HG03045 (cell line): ENCODE results near the gene SF3A2.

Experiments
- ATAC-seq: cut with Tn5 transposase; IDR thresholded peaks from one replicate; pipeline ENCODE4 v1.9.1; 2021; ENCODE audit warnings: mild to moderate bottlenecking, moderate library complexity; ENCODE audit not compliant: unreplicated experiment

The SF3A2 gene

DNA sequence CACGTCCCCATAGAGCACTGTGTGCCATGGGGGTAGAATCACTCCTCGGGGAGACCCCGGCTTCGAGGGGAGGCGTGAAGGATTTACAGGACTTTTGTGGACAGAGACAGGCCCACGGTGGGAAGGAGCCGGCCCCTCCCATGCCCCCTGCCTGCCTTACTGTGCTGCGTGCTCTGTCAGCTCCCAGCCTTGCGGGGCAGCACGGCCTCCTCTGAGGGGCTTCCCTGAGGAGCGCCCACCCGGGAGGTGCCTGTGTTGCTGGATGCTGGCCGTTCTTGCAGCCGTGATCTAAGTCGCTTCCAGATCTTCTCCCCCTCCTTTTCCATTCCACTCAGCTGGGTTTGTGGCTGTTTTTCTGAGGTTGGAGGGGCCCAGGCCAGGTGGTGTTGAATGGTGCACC, 29.6 kb upstream of the SF3A2 start:
- ATAC-seq, result no peak

DNA sequence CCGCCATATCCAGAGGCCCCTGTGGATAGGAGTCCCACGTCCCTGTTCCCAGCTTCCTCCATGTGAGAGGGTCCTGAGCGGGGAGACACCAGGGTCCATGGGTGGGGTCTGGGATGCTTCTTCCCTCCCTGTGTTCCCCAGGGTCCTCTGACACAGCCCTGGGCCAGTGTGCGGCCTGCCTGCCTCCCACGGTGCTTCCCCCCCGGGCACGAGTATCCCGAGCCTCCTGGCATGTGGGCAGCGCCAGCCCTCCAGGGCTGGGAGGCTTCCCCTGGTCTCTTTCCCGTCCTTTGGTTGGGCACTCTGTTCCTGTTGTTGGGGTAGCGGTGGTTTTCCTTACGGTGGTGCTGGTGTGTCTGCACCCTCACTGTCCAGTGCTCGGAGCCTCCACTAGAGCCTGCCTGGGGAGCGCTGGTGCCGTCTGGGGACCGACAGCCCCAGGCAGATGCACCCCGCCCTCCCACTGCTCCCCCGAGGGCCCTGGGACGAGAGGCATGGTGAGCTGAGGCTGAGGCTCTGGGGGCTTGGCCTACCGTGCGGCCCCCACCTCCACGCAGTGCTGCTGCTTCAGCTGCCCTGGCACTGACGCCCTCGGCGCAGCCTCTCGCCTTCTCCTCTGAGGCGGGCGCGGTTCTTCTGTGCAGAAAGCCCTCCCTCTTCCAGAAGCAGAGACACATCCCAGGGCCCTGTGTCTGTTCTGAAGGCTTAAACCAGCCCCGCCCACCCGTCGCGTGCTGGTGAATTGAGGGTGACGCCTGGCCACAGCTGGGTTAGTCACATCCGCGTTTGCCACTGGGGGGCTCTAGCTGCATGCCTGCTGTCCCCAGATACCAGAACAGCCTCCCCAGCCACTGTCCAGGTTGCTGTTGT, 28.4 kb upstream of the SF3A2 start:
- ATAC-seq, result no peak

DNA sequence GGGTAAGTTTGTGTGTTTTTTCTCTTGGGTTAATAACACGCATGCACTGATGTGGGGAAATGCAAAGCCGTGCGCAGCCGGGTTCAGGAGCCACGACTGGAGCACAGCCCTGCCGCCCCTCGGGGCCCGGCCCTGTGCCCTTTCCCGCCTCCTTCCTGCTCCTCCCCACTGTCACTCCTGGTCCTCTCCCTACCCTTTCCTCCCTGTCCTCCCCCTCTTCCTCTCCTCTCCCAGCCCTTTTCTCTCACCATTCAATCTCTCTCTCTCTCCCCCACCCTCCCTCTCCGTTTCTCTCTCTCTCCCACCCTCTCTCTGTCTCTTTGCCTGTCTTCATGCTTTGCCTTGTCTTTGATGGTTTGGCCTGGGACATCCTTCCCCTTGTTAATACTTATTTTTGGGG, 27.6 kb upstream of the SF3A2 start:
- no peak for ATAC-seq

GRCh38 chr19:2209408-2209807, 27.2 kb upstream of the SF3A2 start:
- ATAC-seq, result no peak

- no peak for ATAC-seq
These were observed 26.4 kb upstream of the SF3A2 start for GRCh38 chr19:2210206-2210605.

- ATAC-seq, result no peak
These were observed 25.5 kb upstream of the SF3A2 start for GRCh38 chr19:2210987-2211740.

DNA sequence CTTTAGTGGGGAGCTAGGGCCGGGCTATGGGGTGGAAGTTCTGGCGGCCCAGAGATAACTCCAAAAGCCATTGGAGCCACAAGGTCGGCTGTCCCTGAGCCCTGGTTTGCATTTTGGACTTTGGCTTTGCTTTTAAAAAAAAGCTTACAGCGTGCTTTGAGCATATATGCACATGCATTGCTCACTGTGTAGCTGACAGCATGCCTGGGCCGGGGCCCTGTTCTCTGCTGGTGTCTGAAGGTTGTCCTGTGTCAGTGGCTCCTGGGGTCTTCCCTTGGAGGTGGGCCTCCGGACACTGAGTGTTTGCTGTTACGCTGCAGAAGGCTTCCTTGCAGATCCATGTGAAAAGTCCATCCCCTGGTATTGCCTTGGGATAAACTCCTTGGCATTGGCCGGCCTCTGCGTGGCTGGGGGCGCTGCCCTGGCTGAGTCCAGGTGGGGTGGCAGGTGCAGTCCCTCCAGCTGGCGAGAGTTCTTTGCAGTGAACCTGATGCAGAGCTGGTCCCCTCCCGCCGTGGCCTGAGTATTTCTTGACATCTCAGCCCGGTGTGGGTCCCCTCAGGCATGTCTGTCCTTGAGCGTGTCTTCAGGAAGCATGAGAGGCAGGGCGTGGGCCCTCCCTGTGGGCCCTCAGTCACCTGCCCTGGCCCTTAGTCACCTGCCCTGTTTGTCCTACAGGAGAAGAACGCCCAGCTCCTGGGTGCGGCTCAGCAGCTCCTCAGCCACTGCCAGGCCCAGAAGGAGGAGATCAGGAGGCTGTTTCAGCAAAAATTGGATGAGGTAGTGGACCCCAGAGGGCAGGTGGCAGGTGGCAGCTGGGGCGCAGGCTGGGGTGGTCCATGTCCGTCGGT, 23.5 kb upstream of the SF3A2 start:
- ATAC-seq, result no peak

- no peak for ATAC-seq
These were observed 22.8 kb upstream of the SF3A2 start for GRCh38 chr19:2213799-2214198.

DNA sequence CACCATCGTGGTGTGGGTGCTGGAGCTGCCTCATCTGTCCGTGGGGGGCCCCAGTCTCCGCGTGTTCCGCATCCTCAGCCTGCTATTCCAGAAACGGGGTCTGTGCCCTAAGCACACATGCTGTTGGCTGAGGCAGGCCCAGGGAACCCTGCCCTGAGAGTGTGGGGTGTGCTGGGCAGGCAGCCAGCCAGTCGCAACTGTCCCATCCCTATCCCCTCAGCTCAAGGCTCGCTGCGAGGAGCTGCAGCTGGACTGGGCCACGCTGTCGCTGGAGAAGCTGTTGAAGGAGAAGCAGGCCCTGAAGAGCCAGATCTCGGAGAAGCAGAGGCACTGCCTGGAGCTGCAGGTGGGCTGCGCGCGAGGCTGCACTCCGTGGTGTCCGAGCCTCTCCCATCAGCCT, 22.4 kb upstream of the SF3A2 start:
- no peak for ATAC-seq

GRCh38 chr19:2215281-2215751, 21.3 kb upstream of the SF3A2 start:
- ATAC-seq, result no peak

GRCh38 chr19:2216361-2217225, 20.0 kb upstream of the SF3A2 start:
- ATAC-seq, result no peak

GRCh38 chr19:2217591-2217990, 19.0 kb upstream of the SF3A2 start:
- ATAC-seq, result no peak

DNA sequence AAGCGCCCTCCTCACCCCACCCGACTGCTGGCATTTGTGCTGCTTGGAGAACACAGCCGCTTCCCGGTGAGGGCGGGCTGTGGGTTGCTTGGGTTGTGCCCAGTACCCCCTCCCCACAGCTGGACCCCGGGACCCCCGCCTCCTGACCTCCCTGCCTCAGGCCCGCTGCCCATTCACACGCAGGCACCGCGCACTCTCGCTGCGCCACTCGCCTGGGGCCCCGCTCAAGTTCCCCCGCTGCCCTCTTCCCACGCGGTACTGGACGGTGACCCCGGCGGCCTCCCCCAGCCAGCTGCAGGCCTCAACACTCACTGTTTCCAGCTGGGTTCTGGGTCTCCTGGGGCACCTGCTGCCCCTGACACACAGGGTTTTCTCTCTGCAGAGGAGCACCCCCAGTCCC, 16.9 kb upstream of the SF3A2 start:
- no peak for ATAC-seq

- no peak for ATAC-seq
These were observed 15.3 kb upstream of the SF3A2 start for GRCh38 chr19:2221250-2221831.

DNA sequence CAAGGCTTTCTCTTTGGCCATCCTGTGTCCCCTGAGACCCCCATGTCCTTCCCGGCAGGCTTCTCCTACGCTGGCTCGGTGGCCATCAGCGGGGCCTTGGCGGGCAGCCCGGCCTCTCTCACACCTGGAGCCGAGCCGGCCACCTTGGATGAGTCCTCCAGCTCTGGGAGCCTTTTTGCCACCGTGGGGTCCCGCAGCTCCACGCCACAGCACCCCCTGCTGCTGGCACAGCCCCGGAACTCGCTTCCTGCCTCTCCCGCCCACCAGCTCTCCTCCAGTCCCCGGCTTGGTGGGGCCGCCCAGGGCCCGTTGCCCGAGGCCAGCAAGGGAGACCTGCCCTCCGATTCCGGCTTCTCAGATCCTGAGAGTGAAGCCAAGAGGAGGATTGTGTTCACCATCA, 14.7 kb upstream of the SF3A2 start:
- ATAC-seq, result no peak

DNA sequence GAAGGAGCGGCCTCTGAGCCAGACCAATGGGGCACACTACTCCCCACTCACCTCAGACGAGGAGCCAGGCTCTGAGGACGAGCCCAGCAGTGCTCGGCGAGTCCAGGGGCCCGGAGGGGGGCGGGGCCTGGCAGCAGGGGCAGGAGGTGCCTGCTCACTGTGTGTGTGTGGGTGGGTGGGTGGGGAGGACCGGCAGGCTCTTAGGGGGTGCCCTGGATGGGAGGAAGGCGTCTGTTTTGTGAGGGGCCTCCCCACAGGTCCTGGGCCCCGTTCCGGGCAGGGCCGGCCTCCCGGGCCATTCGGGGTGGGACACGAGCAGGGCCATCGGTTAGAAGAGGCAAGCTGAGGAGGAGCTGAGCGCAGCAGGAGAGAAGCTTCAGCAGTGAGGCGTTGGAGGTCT, 13.2 kb upstream of the SF3A2 start:
- no peak for ATAC-seq

GRCh38 chr19:2223959-2224358, 12.7 kb upstream of the SF3A2 start:
- no peak for ATAC-seq

- no peak for ATAC-seq
These were observed 11.8 kb upstream of the SF3A2 start for GRCh38 chr19:2224754-2225349.

- ATAC-seq, result no peak
These were observed 11.1 kb upstream of the SF3A2 start for GRCh38 chr19:2225415-2226050.
